PC-9 (cell line): ENCODE measurements around the gene NHSL1. TPM values are rescaled to one million over a fixed set of nuclear protein-coding genes. Genes with fewer than 3 reads are reported as not detected.

Experiments
- BruUV-seq: library from RNA; stranded (reverse); fragments of 400-500 nt; replicated peaks from 2 replicates; lab custom pipeline; 2021; lab: Mats Ljungman, UMichigan
- CTCF ChIA-PET: fragments of 300-600 bp; sonication (Branson Sonifier 250); formaldehyde crosslinking; loops from one replicate; lab custom pipeline; 2022; ENCODE audit warnings: antibody characterized with exemption; lab: Charles Lee
- POLR2A ChIA-PET: fragments of 300-600 bp; sonication (Branson Sonifier 250); formaldehyde crosslinking; loops from one replicate; lab custom pipeline; 2022; ENCODE audit warnings: antibody characterized with exemption; ENCODE audit not compliant: unreplicated experiment; lab: Charles Lee
- DNase-seq, 2 experiments: peaks; one replicate each; pipeline versions ENCODE4 v3.0.0 to v3.0.0-alpha.2; 2015 to 2022; ENCODE audit warnings: mixed read lengths in 1 of 2
- H2AFZ ChIP-seq: fragments of 200-600 bp; sonication (generic); 2 replicates; pipeline ENCODE4 v1.8.1; 2017; ENCODE audit warnings: antibody characterized with exemption
- H3F3A ChIP-seq: fragments of 200-600 bp; sonication (generic); 2 replicates; pipeline ENCODE4 v1.8.1; 2017; ENCODE audit warnings: antibody characterized with exemption, mild to moderate bottlenecking, low read depth; ENCODE audit not compliant: insufficient read depth
- H3K27ac ChIP-seq: fragments of 200-600 bp; sonication (generic); 2 replicates; pipeline ENCODE4 v1.6.1; 2016; ENCODE audit warnings: mixed run types
- H3K27me3 ChIP-seq: fragments of 200-600 bp; sonication (generic); 2 replicates; pipeline ENCODE4 v1.6.1; 2016; ENCODE audit warnings: low read depth, mixed run types; ENCODE audit not compliant: insufficient read depth
- H3K36me3 ChIP-seq: fragments of 200-600 bp; sonication (generic); 2 replicates; pipeline ENCODE4 v1.6.1; 2016; ENCODE audit warnings: low read depth, mixed run types
- H3K4me1 ChIP-seq: fragments of 200-600 bp; sonication (generic); replicated peaks from 2 replicates; pipeline ENCODE4 v1.6.1; 2016; ENCODE audit warnings: mixed run types; ENCODE audit not compliant: insufficient read depth
- H3K4me2 ChIP-seq: fragments of 200-600 bp; sonication (generic); 2 replicates; pipeline ENCODE4 v1.6.1; 2017; ENCODE audit warnings: mixed run types
- H3K4me3 ChIP-seq: fragments of 200-600 bp; sonication (generic); 2 replicates; pipeline ENCODE4 v1.6.1; 2016; ENCODE audit warnings: mixed run types
- H3K79me2 ChIP-seq: fragments of 200-600 bp; sonication (generic); 2 replicates; pipeline ENCODE4 v1.6.1; 2017; ENCODE audit warnings: low read depth, mixed run types
- H3K9me2 ChIP-seq: fragments of 200-600 bp; sonication (generic); 2 replicates; pipeline ENCODE4 v1.8.1; 2017; ENCODE audit warnings: mild to moderate bottlenecking; ENCODE audit not compliant: insufficient read depth
- H3K9me3 ChIP-seq: fragments of 200-600 bp; sonication (generic); 2 replicates; pipeline ENCODE4 v1.8.1; 2016; ENCODE audit warnings: low read depth; ENCODE audit not compliant: insufficient read depth
- H4K20me1 ChIP-seq: fragments of 200-600 bp; sonication (generic); 2 replicates; pipeline ENCODE4 v1.8.1; 2017; ENCODE audit not compliant: insufficient read depth
- EZH2 ChIP-seq: fragments of 200-600 bp; sonication (generic); IDR thresholded peaks from 2 replicates; pipeline ENCODE4 v1.8.0; 2017; ENCODE audit warnings: antibody characterized with exemption, low read depth
- intact Hi-C: fragments of 100-400 bp; cut with micrococcal nuclease; formaldehyde crosslinking; loops from one replicate; pipeline ENCODE4 v1.10.0; 2022; ENCODE audit not compliant: unreplicated experiment
- total RNA-seq: library from RNA; stranded (reverse); gene quantifications from 2 replicates; pipeline ENCODE4 v1.2.3, GENCODE V29; 2021
- TF ChIP-seq, protein P1 (sequence below): fragments of 200-600 bp; sonication (generic); conservative IDR thresholded peaks from 2 replicates; pipeline ENCODE4 v1.6.1; 2017; ENCODE audit warnings: mixed run types, antibody characterized with exemption, mild to moderate bottlenecking, moderate library complexity

The NHSL1 gene
- total RNA-seq, 1 experiment from 2014 or later: 17.5 TPM

DNA sequence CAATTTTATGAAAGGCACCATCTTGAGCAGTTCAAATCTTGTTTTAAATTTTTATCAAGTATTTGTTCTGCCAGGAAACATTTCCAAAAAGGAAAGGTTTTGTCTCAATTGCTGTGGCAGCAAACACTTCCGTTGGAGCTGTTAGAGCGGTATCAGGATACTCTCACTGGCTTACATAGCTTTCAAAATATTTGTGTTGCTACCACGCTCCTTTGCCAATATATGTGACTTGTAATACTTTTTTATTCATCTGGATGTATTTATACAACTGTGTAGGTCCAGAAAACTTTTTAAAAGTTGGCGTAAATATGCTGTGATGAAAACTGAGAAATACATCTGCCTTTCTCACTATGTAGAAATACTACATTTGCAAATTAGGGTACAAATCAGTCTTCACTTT is 37.8 kb upstream of the NHSL1 start:
- Histone ChIP-seq H3K27ac (no peak overlapping the region), H3K4me2 (no peak overlapping the region), H3K27me3 (no peaks in the 10 kb centered on the region), H3K79me2 (peaks cover 27% of the 10 kb centered on the region), H3F3A (no peaks in the 10 kb centered on the region), H3K4me3 (no peak overlapping the region), H3K9me2 (no peaks in the 10 kb centered on the region), H3K36me3 (no peaks in the 10 kb centered on the region), H3K9me3 (no peaks in the 10 kb centered on the region), H2AFZ (no peak overlapping the region), H4K20me1 (no peaks in the 10 kb centered on the region; the same call in 1 of the 2 replicates), H3K4me1 (no peaks in the 10 kb centered on the region; the same call in 1 of the 2 replicates)
- intact Hi-C loops: no loop called here
- BruUV-seq: no TSS peak
- TF ChIP-seq, protein P1, sequence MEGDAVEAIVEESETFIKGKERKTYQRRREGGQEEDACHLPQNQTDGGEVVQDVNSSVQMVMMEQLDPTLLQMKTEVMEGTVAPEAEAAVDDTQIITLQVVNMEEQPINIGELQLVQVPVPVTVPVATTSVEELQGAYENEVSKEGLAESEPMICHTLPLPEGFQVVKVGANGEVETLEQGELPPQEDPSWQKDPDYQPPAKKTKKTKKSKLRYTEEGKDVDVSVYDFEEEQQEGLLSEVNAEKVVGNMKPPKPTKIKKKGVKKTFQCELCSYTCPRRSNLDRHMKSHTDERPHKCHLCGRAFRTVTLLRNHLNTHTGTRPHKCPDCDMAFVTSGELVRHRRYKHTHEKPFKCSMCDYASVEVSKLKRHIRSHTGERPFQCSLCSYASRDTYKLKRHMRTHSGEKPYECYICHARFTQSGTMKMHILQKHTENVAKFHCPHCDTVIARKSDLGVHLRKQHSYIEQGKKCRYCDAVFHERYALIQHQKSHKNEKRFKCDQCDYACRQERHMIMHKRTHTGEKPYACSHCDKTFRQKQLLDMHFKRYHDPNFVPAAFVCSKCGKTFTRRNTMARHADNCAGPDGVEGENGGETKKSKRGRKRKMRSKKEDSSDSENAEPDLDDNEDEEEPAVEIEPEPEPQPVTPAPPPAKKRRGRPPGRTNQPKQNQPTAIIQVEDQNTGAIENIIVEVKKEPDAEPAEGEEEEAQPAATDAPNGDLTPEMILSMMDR: no peak
- TF ChIP-seq EZH2: no peak
- no peak for DNase-seq
- ChIA-PET POLR2A (no interaction called here), CTCF (interaction anchor here (1.2 kb wide), 1 partner anchor 107 kb away, joined by 10 read pairs; no protein-coding TSS in a partner anchor)

DNA sequence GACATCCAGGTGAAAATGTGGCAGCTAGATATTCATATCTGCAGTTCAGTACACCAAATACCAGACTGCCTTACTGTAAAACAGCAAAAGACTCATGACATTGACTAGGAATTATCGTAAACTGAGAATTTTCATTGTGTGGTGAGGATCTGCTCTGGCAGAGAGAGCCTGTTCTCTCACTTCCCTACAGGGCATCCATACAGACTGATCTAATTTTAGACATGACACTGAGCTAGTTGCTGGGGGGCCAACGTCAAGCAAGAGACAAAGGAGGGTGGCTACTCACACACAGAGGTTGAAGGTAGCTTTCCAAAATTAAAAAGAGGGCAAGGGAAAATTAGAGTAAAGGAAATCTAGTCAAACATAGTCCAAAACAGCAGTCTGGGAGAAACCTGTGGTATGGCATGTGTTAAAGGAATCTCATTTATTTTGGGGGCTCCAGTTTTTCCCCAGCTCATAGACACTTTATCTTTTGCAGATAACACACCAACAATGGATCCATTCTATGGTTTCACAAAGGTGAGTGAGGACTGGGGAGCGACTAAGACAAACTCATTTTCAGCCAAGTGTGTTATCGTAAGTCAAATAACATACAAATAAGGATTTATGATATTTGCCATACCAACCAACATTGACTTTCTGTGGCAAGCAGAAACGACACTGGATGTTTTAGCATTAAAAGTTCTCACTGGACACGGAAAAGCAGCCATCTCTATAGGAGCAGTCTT is 36.6 kb upstream of the NHSL1 start:
- BruUV-seq: no TSS peak
- Histone ChIP-seq H3K9me3 (no peaks in the 10 kb centered on the region), H3K79me2 (peaks cover 18% of the 10 kb centered on the region), H3K36me3 (no peaks in the 10 kb centered on the region), H3K27ac (no peak overlapping the region), H3K4me2 (no peak overlapping the region), H2AFZ (no peak overlapping the region), H3K9me2 (no peaks in the 10 kb centered on the region), H4K20me1 (no peaks in the 10 kb centered on the region; the same call in 1 of the 2 replicates), H3K4me1 (no peaks in the 10 kb centered on the region), H3K27me3 (no peaks in the 10 kb centered on the region), H3K4me3 (no peak overlapping the region), H3F3A (no peaks in the 10 kb centered on the region)
- no peak for TF ChIP-seq EZH2
- TF ChIP-seq, protein P1: no peak
- CTCF ChIA-PET: interaction anchor here (1.2 kb wide), 1 partner anchor 106 kb away, joined by 10 read pairs; no protein-coding TSS in a partner anchor
- POLR2A ChIA-PET: no interaction called here
- intact Hi-C loops: no loop called here
- no peak for DNase-seq

DNA sequence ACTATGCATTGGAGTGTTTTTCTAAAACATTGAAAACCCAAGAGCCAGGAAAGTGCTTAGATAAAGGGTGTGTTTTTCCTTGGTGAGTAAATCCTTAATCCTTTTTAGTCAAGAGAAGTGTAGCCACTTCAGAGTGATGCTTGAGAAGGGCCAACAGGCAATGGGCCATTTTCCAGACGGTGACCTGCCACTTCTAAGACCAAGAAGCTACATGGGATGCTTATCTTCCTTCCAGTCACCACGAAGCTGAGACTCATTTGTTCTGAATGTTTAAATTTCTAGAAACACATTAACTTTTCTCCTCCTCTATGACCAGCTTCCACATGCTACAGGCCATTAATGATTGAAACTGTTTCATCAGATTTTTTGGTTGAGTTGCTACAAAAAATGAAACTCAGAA is 34.4 kb upstream of the NHSL1 start:
- H3K4me2 ChIP-seq: no peak overlapping the region
- H3K4me1 ChIP-seq: no peaks in the 10 kb centered on the region
- ChIA-PET POLR2A (no interaction called here), CTCF (no interaction called here)
- H3K36me3 ChIP-seq: no peaks in the 10 kb centered on the region
- no peaks in the 10 kb centered on the region for H4K20me1 ChIP-seq
- intact Hi-C loops: no loop called here
- TF ChIP-seq, protein P1: no peak
- TF ChIP-seq EZH2: no peak
- peak in 1 of 2 experiments; percentile 32 for DNase-seq
- no peaks in the 10 kb centered on the region for H3K27me3 ChIP-seq
- no peaks in the 10 kb centered on the region for H3F3A ChIP-seq
- H2AFZ ChIP-seq: no peak overlapping the region
- H3K9me3 ChIP-seq: no peaks in the 10 kb centered on the region
- no peak overlapping the region for H3K27ac ChIP-seq
- BruUV-seq: no TSS peak
- H3K79me2 ChIP-seq: no peaks in the 10 kb centered on the region
- H3K9me2 ChIP-seq: no peaks in the 10 kb centered on the region
- no peak overlapping the region for H3K4me3 ChIP-seq
